Cardiac muscle cell (in vitro differentiated cells and primary cell): ENCODE results near the gene IL4. TPM values are rescaled to one million over a fixed set of nuclear protein-coding genes. Genes with fewer than 3 reads are reported as not detected.

Experiments used
- DNase-seq, 2 donors: peaks; one replicate each; pipeline versions ENCODE4 v3.0.0 to v3.0.0-alpha.2; 2010 to 2017; ENCODE audit warnings: low read depth in 1 of 2, low spot score in 1 of 2
- H3K27ac ChIP-seq: fragments of 200-600 bp; sonication (generic); 2 replicates; pipeline ENCODE4 v1.5.1; 2016
- H3K27me3 ChIP-seq: fragments of 200-600 bp; sonication (generic); 2 replicates; pipeline ENCODE4 v1.6.0; 2016; ENCODE audit warnings: control low read depth
- H3K36me3 ChIP-seq: fragments of 200-600 bp; sonication (generic); 2 replicates; pipeline ENCODE4 v1.5.1; 2016; ENCODE audit warnings: control low read depth
- H3K4me1 ChIP-seq: fragments of 200-600 bp; sonication (generic); 2 replicates; pipeline ENCODE4 v1.8.1; 2017; ENCODE audit warnings: low read depth, mild to moderate bottlenecking, mixed run types
- H3K4me3 ChIP-seq: fragments of 200-600 bp; sonication (generic); 2 replicates; pipeline ENCODE4 v1.5.1; 2016; ENCODE audit warnings: mild to moderate bottlenecking
- H3K9me3 ChIP-seq: fragments of 200-600 bp; sonication (generic); 2 replicates; pipeline ENCODE4 v1.5.1; 2017; ENCODE audit warnings: low read depth, mild to moderate bottlenecking, control low read depth
- polyA plus RNA-seq: library from polyadenylated mRNA; unstranded; fragments of >200 nt; fragmentation: Nextera tagmentation; extraction: Ambion mirVana; gene quantifications from 2 replicates; pipeline ENCODE4 v1.2.1, GENCODE V29; 2016
- total RNA-seq: library from RNA; depleted of rRNA; stranded (reverse); fragments of >200 nt; gene quantifications from 2 replicates; pipeline ENCODE4 v1.2.3, GENCODE V29; 2016
- TF ChIP-seq, protein P1 (sequence below): IDR thresholded peaks from 2 replicates; pipeline ENCODE4 v1.5.1; 2012; ENCODE audit warnings: low read depth, mild to moderate bottlenecking, low read length

IL4 gene
- total and polyA plus RNA-seq, 2 experiments from 2014 or later, result not detected

GRCh38 chr5:132673488-132673887, 301 bp upstream of the IL4 start:
- H3K27ac ChIP-seq, result no peak overlapping the region
- H3K4me3 ChIP-seq, result no peak overlapping the region
- TF ChIP-seq, protein P1, sequence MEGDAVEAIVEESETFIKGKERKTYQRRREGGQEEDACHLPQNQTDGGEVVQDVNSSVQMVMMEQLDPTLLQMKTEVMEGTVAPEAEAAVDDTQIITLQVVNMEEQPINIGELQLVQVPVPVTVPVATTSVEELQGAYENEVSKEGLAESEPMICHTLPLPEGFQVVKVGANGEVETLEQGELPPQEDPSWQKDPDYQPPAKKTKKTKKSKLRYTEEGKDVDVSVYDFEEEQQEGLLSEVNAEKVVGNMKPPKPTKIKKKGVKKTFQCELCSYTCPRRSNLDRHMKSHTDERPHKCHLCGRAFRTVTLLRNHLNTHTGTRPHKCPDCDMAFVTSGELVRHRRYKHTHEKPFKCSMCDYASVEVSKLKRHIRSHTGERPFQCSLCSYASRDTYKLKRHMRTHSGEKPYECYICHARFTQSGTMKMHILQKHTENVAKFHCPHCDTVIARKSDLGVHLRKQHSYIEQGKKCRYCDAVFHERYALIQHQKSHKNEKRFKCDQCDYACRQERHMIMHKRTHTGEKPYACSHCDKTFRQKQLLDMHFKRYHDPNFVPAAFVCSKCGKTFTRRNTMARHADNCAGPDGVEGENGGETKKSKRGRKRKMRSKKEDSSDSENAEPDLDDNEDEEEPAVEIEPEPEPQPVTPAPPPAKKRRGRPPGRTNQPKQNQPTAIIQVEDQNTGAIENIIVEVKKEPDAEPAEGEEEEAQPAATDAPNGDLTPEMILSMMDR, result no peak
- no peaks in the 10 kb centered on the region for H3K36me3 ChIP-seq
- H3K27me3 ChIP-seq, result no peaks in the 10 kb centered on the region
- DNase-seq, result no peak
- no peaks in the 10 kb centered on the region for H3K4me1 ChIP-seq
- no peaks in the 10 kb centered on the region for H3K9me3 ChIP-seq

DNA sequence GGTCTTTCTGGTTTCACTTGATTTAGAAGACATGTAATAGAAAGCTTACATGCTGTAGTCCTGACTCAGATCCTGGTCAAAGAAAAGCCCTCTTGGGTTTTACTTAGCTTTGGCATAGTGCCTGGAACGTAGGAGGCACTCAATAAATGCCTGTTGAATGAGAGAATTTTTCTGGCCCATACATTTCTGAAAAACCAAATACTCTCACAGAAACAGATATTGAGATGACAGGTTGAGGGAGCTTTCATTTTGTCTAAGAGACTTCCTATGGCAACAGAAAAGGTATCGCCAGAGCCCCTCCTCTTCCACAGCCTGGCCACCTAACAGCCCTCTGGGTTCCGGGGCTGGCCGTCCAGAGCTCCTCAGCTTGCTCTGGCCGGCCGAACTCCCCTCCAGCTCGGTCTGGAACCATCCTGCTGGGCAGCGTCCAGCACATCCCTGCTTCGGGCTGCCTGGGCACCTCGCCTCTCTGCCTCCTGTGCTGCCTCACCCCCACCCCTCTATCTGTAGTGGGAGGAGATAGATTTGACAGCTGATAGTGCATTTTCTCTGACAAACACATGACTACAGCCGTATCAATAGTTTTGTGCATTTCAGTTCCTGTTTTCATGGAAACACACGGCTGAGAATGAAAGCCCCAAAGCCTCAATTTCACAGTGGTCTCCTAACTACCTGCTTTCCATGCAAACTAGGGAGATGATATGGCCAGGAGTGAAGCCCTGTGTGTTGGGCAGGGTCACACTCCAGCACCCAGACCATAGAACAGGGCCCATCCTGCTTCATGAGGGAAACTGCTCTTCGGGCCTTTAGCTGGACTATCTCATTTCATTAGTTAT, 1.1 kb downstream of the IL4 start:
- H3K36me3 ChIP-seq, result no peaks in the 10 kb centered on the region
- H3K4me1 ChIP-seq, result no peaks in the 10 kb centered on the region
- DNase-seq, result peak in 1 of 2 donors; percentile 94
- no peaks in the 10 kb centered on the region for H3K9me3 ChIP-seq
- TF ChIP-seq, protein P1, result no peak
- H3K27me3 ChIP-seq, result no peaks in the 10 kb centered on the region
- H3K27ac ChIP-seq, result no peak overlapping the region
- no peak overlapping the region for H3K4me3 ChIP-seq

DNA sequence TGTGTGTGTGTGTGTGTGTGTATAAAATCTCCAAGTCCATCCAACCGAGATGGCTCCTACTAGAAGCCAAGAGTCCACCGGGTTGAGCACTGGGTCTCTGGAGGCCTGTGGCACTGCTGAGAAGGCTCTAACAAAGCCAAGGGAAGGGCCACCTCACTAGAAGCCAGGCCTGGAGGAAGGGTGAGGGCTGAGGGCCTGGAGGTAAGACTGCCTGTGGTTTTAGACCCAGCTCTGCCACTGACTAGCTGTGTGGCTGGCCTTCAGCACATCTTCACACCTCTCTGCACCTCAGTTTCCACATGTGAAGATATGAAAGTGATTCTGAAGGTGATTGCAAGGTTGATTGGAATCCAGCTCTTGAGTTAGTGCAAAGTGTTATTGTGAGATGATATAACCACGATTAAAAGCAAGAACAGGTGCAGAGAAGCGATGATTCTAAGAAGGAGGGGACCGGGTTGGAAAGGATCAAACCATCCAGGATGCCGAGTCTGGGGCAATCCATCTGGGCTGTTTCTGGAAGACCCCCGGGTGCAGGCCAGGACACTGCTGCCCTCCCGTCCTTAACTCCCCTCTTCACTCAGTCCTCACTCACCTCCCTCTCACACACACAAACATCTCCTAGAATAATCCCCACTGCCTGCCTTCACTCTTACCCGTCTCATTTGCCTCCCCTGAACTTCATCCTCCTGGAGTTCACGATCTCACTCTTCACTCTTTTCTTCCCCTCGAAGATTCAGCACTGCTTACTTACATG, 2.3 kb downstream of the IL4 start:
- DNase-seq, result no peak
- Histone ChIP-seq H3K36me3 (no peaks in the 10 kb centered on the region), H3K9me3 (no peaks in the 10 kb centered on the region), H3K27ac (no peak overlapping the region), H3K27me3 (no peaks in the 10 kb centered on the region), H3K4me1 (no peaks in the 10 kb centered on the region), H3K4me3 (no peak overlapping the region)
- TF ChIP-seq, protein P1, result no peak

DNA sequence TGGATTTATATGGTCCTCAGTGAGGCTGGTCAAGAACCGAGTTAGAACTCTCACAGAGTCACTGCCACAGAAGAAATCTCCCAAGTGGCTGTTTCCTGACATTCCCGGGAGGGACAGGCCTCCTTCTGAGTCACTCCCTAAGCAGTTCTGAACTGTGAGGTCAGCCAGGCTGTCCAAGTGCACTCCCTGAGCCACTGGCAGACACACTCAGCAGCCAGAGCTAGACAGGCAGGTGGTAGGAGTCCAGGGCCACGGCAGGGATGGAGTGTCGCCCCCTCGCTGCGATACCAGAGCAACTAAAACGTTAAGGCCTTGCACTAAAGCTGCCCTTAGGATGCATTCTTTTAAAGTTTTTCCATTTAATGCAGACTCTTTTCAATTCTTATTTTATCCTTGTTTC, 3.4 kb downstream of the IL4 start:
- H3K9me3 ChIP-seq, result no peaks in the 10 kb centered on the region
- no peak overlapping the region for H3K4me3 ChIP-seq
- DNase-seq, result peak; percentile 33 to 71

DNA sequence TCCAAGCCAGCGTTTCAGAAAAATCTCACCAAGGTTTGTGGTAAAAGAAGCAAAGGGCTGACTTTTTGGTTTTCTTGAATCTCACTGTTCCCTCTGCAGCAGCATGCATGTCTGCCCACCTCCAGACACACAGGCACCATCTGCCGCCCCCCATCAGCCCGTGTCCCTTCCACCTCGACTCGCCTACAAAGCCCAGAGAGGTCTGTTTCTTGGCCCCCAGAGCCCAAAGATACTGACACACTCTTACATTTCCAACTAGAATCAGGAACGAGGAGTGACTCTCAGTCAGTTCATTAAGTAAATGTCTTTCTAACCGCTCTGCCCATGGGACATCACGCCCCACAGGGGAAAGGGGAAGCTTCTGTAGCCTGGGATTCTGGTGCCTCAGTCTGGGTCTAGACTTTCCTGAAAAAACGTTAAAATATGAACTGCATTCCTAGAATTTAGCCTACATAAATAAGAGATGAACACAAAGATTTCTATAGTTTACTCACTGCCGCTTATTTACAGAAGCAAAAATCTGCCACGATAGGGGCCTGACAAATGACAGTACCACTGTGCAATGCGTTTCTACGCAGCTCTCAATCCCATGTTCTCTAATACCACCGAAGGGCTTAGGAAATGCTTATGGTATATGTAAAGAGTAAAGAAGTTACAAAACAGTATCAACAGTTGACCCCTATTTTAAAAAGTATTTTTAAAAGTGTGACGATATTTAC, 4.1 kb downstream of the IL4 start:
- Histone ChIP-seq H3K4me3 (no peak overlapping the region), H3K9me3 (no peaks in the 10 kb centered on the region), H3K4me1 (no peaks in the 10 kb centered on the region), H3K27me3 (no peaks in the 10 kb centered on the region), H3K27ac (no peak overlapping the region), H3K36me3 (no peaks in the 10 kb centered on the region)
- no peak for DNase-seq
- TF ChIP-seq, protein P1, result no peak

More for the DNA sequence above, 3.4 kb downstream of the IL4 start:
- Histone ChIP-seq H3K27ac (no peak overlapping the region), H3K27me3 (no peaks in the 10 kb centered on the region), H3K4me1 (no peaks in the 10 kb centered on the region), H3K36me3 (no peaks in the 10 kb centered on the region)
- TF ChIP-seq, protein P1, result peak; percentile 33
